Iris pigment epithelial cell (primary cell): ENCODE results near the gene CYB561A3.

Experiments used
- DNase-seq: peaks from one replicate; pipeline ENCODE4 v3.0.0-alpha.2; 2011; ENCODE audit warnings: low read depth

CYB561A3 gene

GRCh38 chr11:61345170-61345610 is 16.5 kb downstream of the CYB561A3 start:
- no peak for DNase-seq

GRCh38 chr11:61343792-61344745 is 17.6 kb downstream of the CYB561A3 start:
- no peak for DNase-seq

GRCh38 chr11:61342207-61342803 is 19.4 kb downstream of the CYB561A3 start:
- DNase-seq = no peak

- DNase-seq = no peak
Measured at GRCh38 chr11:61341706-61342105, 20.0 kb downstream of the CYB561A3 start.

GRCh38 chr11:61340979-61341378 is 20.7 kb downstream of the CYB561A3 start:
- no peak for DNase-seq

GRCh38 chr11:61339490-61339878 is 22.2 kb downstream of the CYB561A3 start:
- no peak for DNase-seq

GRCh38 chr11:61338783-61339489 is 22.7 kb downstream of the CYB561A3 start:
- DNase-seq = no peak

GRCh38 chr11:61337706-61338470 is 23.8 kb downstream of the CYB561A3 start:
- DNase-seq = no peak

- peak; percentile 65 for DNase-seq
Measured at GRCh38 chr11:61336171-61336935, 25.3 kb downstream of the CYB561A3 start.

GRCh38 chr11:61335355-61335710 is 26.3 kb downstream of the CYB561A3 start:
- DNase-seq = no peak

GRCh38 chr11:61334434-61335354 is 27.0 kb downstream of the CYB561A3 start:
- peak; percentile 81 for DNase-seq

- no peak for DNase-seq
Measured at GRCh38 chr11:61333550-61334433, 27.9 kb downstream of the CYB561A3 start.

- DNase-seq = peak; percentile 92
Measured at GRCh38 chr11:61332797-61333549, 28.7 kb downstream of the CYB561A3 start, which contains the start of the genes DDB1 and TKFC. Gene DDB1, minus strand, starts transcription at chr11:61333105. Its CDS starts 137 bp downstream, at chr11:61332968. Gene TKFC, plus strand, starts transcription at chr11:61333228. Its CDS starts 1,501 bp downstream, at chr11:61334729.

- DNase-seq = peak; percentile 43
Measured at GRCh38 chr11:61332281-61332796, 29.3 kb downstream of the CYB561A3 start.

- DNase-seq = no peak
Measured at GRCh38 chr11:61331651-61332050, 30.0 kb downstream of the CYB561A3 start.

GRCh38 chr11:61329871-61330270 is 31.8 kb downstream of the CYB561A3 start:
- DNase-seq = no peak

GRCh38 chr11:61328351-61328750 is 33.3 kb downstream of the CYB561A3 start:
- DNase-seq = no peak

- peak; percentile 74 for DNase-seq
Measured at GRCh38 chr11:61327669-61328071, 34.0 kb downstream of the CYB561A3 start.
